Uterus (tissue), 4 donors: ENCODE data around the gene STAT4. TPM values are rescaled to one million over a fixed set of nuclear protein-coding genes. Genes with fewer than 3 reads are reported as not detected.

Experiments used
- DNase-seq, 2 donors: peaks; one replicate each; pipeline ENCODE4 v3.0.0-alpha.2; 2019 to 2020
- H3K27ac ChIP-seq, 2 donors: fragments of 200-600 bp; sonication (generic); 1 replicate in 1 of 2; 2 replicates in 1 of 2; pipeline ENCODE4 v1.5.1; 2016 to 2018
- H3K27me3 ChIP-seq, 2 donors: fragments of 200-600 bp; sonication (generic); one replicate each; pipeline ENCODE4 v1.5.1; 2018 to 2019; ENCODE audit warnings: control low read depth in 1 of 2
- H3K36me3 ChIP-seq, 2 donors: fragments of 200-600 bp; sonication (generic); one replicate each; pipeline ENCODE4 v1.5.1; 2019; ENCODE audit warnings: control low read depth in 1 of 2
- H3K4me1 ChIP-seq, 2 donors: fragments of 200-600 bp; sonication (generic); one replicate each; pipeline ENCODE4 v1.5.1; 2018 to 2019; ENCODE audit warnings: control low read depth in 1 of 2
- H3K4me3 ChIP-seq, 2 donors: fragments of 200-600 bp; sonication (generic); 1 replicate in 1 of 2; 2 replicates in 1 of 2; pipeline ENCODE4 v1.5.1; 2018 to 2019; ENCODE audit warnings: mild to moderate bottlenecking in 1 of 2
- H3K9me3 ChIP-seq, 2 donors: fragments of 200-600 bp; sonication (generic); one replicate each; pipeline ENCODE4 v1.5.1; 2019; ENCODE audit warnings: control low read depth in 1 of 2
- POLR2A ChIP-seq, 2 donors: fragments of 450-650 bp; IDR thresholded peaks; one replicate each; pipeline ENCODE4 v1.6.1; 2016; ENCODE audit warnings: antibody characterized with exemption in 2 of 2, mild to moderate bottlenecking in 1 of 2, moderate library complexity in 1 of 2
- intact Hi-C: fragments of 100-400 bp; cut with DNase I; formaldehyde crosslinking; loops from one replicate; pipeline ENCODE4 v1.15.1; 2023; ENCODE audit warnings: low total_unique reads
- total RNA-seq, 4 donors: library from RNA; depleted of rRNA in 3 of 4; stranded (reverse); fragments of >200 nt in 3 of 4; gene quantifications; one replicate each; pipeline versions ENCODE4 v1.1.0 to v1.2.4, GENCODE V29; 2014 to 2023
- TF ChIP-seq, protein P1 (sequence below), 4 experiments: fragments of 200-600 bp in 2 of 4; fragments of 450-650 bp in 2 of 4; sonication (generic) in 2 of 4; IDR thresholded peaks; one replicate each; pipeline ENCODE4 v1.5.1; 2016 to 2019; ENCODE audit warnings: antibody characterized with exemption in 4 of 4, mild to moderate bottlenecking in 2 of 4, moderate library complexity in 1 of 4
- donor health status: DM: yes; HTN: yes; CAD: no.

The STAT4 gene
- total RNA-seq, 4 donors from 2014 or later = 0.51 to 4.8 (median 2.3) TPM; not detected in 1

DNA sequence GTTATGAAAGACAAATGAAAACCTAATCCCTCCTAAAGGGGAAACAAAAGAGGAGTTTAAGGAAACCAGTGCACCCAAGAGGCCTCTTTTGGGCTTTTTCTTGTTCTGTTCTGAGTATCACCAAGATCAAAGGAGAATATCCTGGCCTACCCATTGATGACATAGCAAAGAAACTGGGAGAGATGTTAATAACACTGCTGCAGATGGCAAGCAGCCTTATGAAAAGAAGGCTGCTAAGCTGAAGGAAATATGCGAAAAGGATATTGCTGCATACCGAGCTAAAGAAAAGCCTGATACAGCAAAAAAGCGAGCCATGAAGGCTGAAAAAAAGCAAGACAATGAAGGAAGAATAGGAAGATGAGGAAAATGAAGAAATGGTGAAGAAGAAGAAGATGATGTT lies 23.6 kb upstream of the STAT4 start:
- Histone ChIP-seq H3K4me1 (no peaks in the 10 kb centered on the region), H3K27me3 (no peaks in the 10 kb centered on the region), H3K27ac (no peak overlapping the region), H3K9me3 (no peaks in the 10 kb centered on the region), H3K4me3 (no peak overlapping the region), H3K36me3 (no peaks in the 10 kb centered on the region)
- TF ChIP-seq, protein P1, sequence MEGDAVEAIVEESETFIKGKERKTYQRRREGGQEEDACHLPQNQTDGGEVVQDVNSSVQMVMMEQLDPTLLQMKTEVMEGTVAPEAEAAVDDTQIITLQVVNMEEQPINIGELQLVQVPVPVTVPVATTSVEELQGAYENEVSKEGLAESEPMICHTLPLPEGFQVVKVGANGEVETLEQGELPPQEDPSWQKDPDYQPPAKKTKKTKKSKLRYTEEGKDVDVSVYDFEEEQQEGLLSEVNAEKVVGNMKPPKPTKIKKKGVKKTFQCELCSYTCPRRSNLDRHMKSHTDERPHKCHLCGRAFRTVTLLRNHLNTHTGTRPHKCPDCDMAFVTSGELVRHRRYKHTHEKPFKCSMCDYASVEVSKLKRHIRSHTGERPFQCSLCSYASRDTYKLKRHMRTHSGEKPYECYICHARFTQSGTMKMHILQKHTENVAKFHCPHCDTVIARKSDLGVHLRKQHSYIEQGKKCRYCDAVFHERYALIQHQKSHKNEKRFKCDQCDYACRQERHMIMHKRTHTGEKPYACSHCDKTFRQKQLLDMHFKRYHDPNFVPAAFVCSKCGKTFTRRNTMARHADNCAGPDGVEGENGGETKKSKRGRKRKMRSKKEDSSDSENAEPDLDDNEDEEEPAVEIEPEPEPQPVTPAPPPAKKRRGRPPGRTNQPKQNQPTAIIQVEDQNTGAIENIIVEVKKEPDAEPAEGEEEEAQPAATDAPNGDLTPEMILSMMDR (IDR thresholded peaks at IDR 0.05) = no peak
- no peak for TF ChIP-seq POLR2A (IDR thresholded peaks at IDR 0.05)
- no peak for DNase-seq
- intact Hi-C loops = no loop called here

DNA sequence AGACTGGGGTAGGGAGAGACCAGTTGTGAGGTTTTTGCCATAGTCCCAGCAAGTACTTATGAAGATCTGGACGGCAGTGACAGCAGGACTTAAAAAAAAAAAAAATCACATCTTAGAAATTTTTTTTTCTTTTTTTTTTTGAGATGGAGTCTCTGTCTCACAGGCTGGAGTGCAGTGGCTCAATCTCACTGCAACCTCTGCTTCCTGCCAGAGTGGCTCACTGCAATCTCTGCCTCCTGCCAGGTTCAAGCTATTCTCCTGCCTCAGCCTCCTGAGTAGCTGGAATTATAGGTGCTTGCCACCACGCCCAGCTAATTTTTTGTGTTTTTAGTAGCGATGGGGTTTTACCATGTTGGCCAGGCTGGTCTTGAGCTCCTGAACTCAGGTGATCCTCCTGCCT lies 22.4 kb upstream of the STAT4 start:
- no peaks in the 10 kb centered on the region for H3K27me3 ChIP-seq
- no peaks in the 10 kb centered on the region for H3K4me1 ChIP-seq
- TF ChIP-seq, protein P1 (IDR thresholded peaks at IDR 0.05) = no peak
- TF ChIP-seq POLR2A (IDR thresholded peaks at IDR 0.05) = no peak
- H3K36me3 ChIP-seq = no peaks in the 10 kb centered on the region
- no peak overlapping the region for H3K4me3 ChIP-seq
- no peak overlapping the region for H3K27ac ChIP-seq
- H3K9me3 ChIP-seq = no peaks in the 10 kb centered on the region
- DNase-seq = no peak
- intact Hi-C loops = no loop called here

DNA sequence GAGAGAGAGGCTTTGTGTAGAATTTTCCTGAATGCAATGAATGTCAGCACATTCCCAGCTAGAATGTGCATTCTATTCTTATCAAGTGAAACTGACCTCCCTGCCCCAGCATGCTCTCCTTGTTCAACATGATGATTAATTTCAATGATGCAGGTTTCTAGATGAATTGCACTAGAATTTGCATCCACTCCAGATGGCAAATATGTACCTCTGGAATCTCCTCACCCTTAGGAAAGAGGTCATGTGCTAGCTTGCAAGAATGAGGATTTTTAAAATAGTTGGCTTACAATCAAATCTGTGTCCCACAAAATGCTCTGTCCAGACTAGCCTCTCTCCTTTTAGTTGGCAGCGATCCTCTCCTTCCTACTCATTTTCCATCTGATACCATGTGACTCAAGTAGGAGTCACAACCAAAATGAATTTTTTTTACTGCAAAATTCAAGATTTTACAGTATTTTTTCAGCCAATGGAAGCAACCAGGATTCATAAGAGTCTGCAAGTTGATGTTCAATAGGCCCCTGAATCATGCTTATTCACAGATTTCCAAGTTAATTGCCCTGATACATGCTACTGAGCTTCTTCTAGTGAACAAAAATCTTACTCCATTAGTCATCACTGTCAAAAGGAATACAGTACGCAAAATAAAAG lies 21.0 kb upstream of the STAT4 start:
- no peak for DNase-seq
- H3K4me1 ChIP-seq = no peaks in the 10 kb centered on the region
- intact Hi-C loops = no loop called here

GRCh38 chr2:191171286-191171685 lies 20.5 kb upstream of the STAT4 start:
- no peaks in the 10 kb centered on the region for H3K9me3 ChIP-seq
- intact Hi-C loops = no loop called here
- no peak for TF ChIP-seq POLR2A (IDR thresholded peaks at IDR 0.05)
- TF ChIP-seq, protein P1 (IDR thresholded peaks at IDR 0.05) = no peak
- no peak overlapping the region for H3K27ac ChIP-seq
- H3K36me3 ChIP-seq = no peaks in the 10 kb centered on the region
- no peaks in the 10 kb centered on the region for H3K4me1 ChIP-seq
- H3K4me3 ChIP-seq = no peak overlapping the region
- H3K27me3 ChIP-seq = no peaks in the 10 kb centered on the region
- DNase-seq = no peak

More for the DNA sequence above, 21.0 kb upstream of the STAT4 start:
- TF ChIP-seq, protein P1 (IDR thresholded peaks at IDR 0.05) = no peak
- TF ChIP-seq POLR2A (IDR thresholded peaks at IDR 0.05) = no peak
- no peaks in the 10 kb centered on the region for H3K27me3 ChIP-seq
- H3K9me3 ChIP-seq = no peaks in the 10 kb centered on the region
- H3K36me3 ChIP-seq = no peaks in the 10 kb centered on the region
- no peak overlapping the region for H3K27ac ChIP-seq
- no peak overlapping the region for H3K4me3 ChIP-seq

DNA sequence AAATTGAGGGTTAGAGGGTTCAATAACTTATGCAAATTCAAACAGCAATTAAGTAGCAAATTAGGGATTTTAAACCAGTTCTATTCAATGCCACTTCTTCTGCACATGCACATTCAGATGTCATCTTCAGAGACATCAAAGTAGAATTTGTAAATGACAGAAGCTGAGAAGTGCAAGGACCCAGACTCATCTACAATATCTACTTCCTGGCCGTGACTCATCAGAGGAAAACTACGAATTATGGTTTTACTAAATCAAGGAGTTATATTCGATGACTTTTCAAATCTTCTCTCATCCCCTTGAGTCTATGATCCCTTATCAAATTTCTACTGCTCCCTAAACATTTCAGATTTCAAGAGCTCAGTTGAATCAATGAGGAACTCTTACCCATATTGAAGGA lies 20.0 kb upstream of the STAT4 start:
- Histone ChIP-seq H3K27ac (no peak overlapping the region), H3K36me3 (no peaks in the 10 kb centered on the region), H3K4me3 (no peak overlapping the region), H3K27me3 (no peaks in the 10 kb centered on the region), H3K4me1 (no peaks in the 10 kb centered on the region), H3K9me3 (no peaks in the 10 kb centered on the region)
- no peak for DNase-seq
- TF ChIP-seq, protein P1 (IDR thresholded peaks at IDR 0.05) = no peak
- no peak for TF ChIP-seq POLR2A (IDR thresholded peaks at IDR 0.05)
- intact Hi-C loops = no loop called here
